GM12878 (cell line): ENCODE measurements around the gene CXCL12. TPM values are rescaled to one million over a fixed set of nuclear protein-coding genes. Genes with fewer than 3 reads are reported as not detected.

Experiments
- ATAC-seq: fragments of 200-7000 bp; cut with Tn5 transposase; 3 replicates; pipeline ENCODE4 v1.9.1; 2020; ENCODE audit warnings: mild to moderate bottlenecking, moderate library complexity
- BruUV-seq: library from RNA; stranded (reverse); fragments of 400-500 nt; replicated peaks from 2 replicates; lab custom pipeline; 2021; lab: Mats Ljungman, UMichigan
- CTCF ChIA-PET: fragments of 300-600 bp; sonication (Branson Sonifier 250); formaldehyde crosslinking; extraction: SDS; loops from one replicate; lab custom pipeline; 2021; ENCODE audit warnings: inconsistent platforms; lab: Yijun Ruan, JAX
- POLR2A ChIA-PET: fragments of 350-600 bp; formaldehyde crosslinking; extraction: SDS; loops from one replicate; lab custom pipeline; 2021; ENCODE audit warnings: inconsistent platforms; lab: Charles Lee
- RAD21 ChIA-PET: fragments of 300-600 bp; sonication (Branson Sonifier 250); formaldehyde crosslinking; loops from one replicate; lab custom pipeline; 2023; ENCODE audit warnings: antibody characterized with exemption; ENCODE audit not compliant: unreplicated experiment; lab: Charles Lee
- SMC1A ChIA-PET: fragments of 300-600 bp; sonication (Branson Sonifier 250); formaldehyde crosslinking; loops from one replicate; lab custom pipeline; 2023; ENCODE audit not compliant: unreplicated experiment, uncharacterized antibody; lab: Charles Lee
- DNase-seq: peaks from one replicate; pipeline ENCODE4 v3.0.0-alpha.2; 2011; ENCODE audit warnings: low read depth, low spot score
- FAIRE-seq: peaks from 3 replicates; lab custom pipeline; 2011; peaks lifted over from hg19 to GRCh38; lab: Jason Lieb, UNC
- H2AFZ ChIP-seq: 2 replicates; pipeline ENCODE4 v1.6.0; 2011; ENCODE audit warnings: low read depth, low read length, control low read depth; ENCODE audit not compliant: control insufficient read depth
- H3K27ac ChIP-seq: 2 replicates; pipeline ENCODE4 v1.5.1; 2011; ENCODE audit warnings: control low read depth; ENCODE audit not compliant: control insufficient read depth, insufficient read depth
- H3K27me3 ChIP-seq, 2 experiments: replicated peaks in 1 of 2; 2 replicates each; pipeline versions ENCODE4 v1.6.0 to v1.6.1; 2011; ENCODE audit warnings: low read length in 1 of 2; ENCODE audit not compliant: control insufficient read depth in 2 of 2, insufficient read depth in 2 of 2
- H3K36me3 ChIP-seq, 2 experiments: 2 replicates each; pipeline ENCODE4 v1.5.1; 2011; ENCODE audit warnings: low read length in 1 of 2; ENCODE audit not compliant: control insufficient read depth in 2 of 2, insufficient read depth in 2 of 2
- H3K4me1 ChIP-seq: 2 replicates; pipeline ENCODE4 v1.6.1; 2011; ENCODE audit warnings: mild to moderate bottlenecking, low read length, moderate library complexity, mixed read lengths; ENCODE audit not compliant: control insufficient read depth, insufficient read depth
- H3K4me2 ChIP-seq: 2 replicates; pipeline ENCODE4 v1.6.0; 2011; ENCODE audit warnings: control low read depth; ENCODE audit not compliant: control insufficient read depth, insufficient read depth
- H3K4me3 ChIP-seq: fragments of 200-600 bp; sonication (generic); 2 replicates; pipeline ENCODE4 v1.5.1; 2016
- H3K79me2 ChIP-seq: 2 replicates; pipeline ENCODE4 v1.6.0; 2011; ENCODE audit warnings: low read length; ENCODE audit not compliant: control insufficient read depth, insufficient read depth
- H3K9ac ChIP-seq: 2 replicates; pipeline ENCODE4 v1.8.0; 2011; ENCODE audit warnings: low read length, control low read depth, mixed read lengths; ENCODE audit not compliant: control insufficient read depth, insufficient read depth
- H3K9me3 ChIP-seq: replicated peaks from 3 replicates; pipeline ENCODE4 v1.5.1; 2011; ENCODE audit warnings: mild to moderate bottlenecking, low read length; ENCODE audit not compliant: control insufficient read depth, insufficient read depth
- H4K20me1 ChIP-seq: 2 replicates; pipeline ENCODE4 v1.6.0; 2011; ENCODE audit not compliant: control insufficient read depth, insufficient read depth
- GATAD2B ChIP-seq: fragments of 450-650 bp; conservative IDR thresholded peaks from 2 replicates; pipeline ENCODE4 v1.6.1; 2017; ENCODE audit warnings: low read depth, mild to moderate bottlenecking, moderate library complexity
- POLR2AphosphoS2 ChIP-seq: IDR thresholded peaks from 2 replicates; pipeline ENCODE4 v1.6.1; 2011; ENCODE audit warnings: low read depth, mild to moderate bottlenecking, low read length, improper control_type of control experiment, moderate library complexity
- RAD21 ChIP-seq: IDR thresholded peaks from 2 replicates; pipeline ENCODE4 v1.6.1; 2011; ENCODE audit warnings: mild to moderate bottlenecking, low read depth, low read length, moderate library complexity; ENCODE audit not compliant: insufficient read depth
- SMC3 ChIP-seq: IDR thresholded peaks from 2 replicates; pipeline ENCODE4 v1.6.1; 2011; ENCODE audit warnings: low read length, improper control_type of control experiment, borderline replicate concordance
- SPI1 ChIP-seq: IDR thresholded peaks from 2 replicates; pipeline ENCODE4 v1.6.1; 2011; ENCODE audit warnings: low read depth, mild to moderate bottlenecking, low read length, moderate library complexity, borderline replicate concordance; ENCODE audit not compliant: insufficient read depth
- SREBF2 ChIP-seq: IDR thresholded peaks from 2 replicates; pipeline ENCODE4 v1.6.1; 2012; ENCODE audit warnings: mild to moderate bottlenecking, low read length
- STAT1 ChIP-seq: fragments of 450-650 bp; conservative IDR thresholded peaks from 2 replicates; pipeline ENCODE4 v1.6.1; 2014; ENCODE audit warnings: antibody characterized with exemption, mild to moderate bottlenecking
- YY1 ChIP-seq: IDR thresholded peaks from 2 replicates; pipeline ENCODE4 v1.6.1; 2011; ENCODE audit warnings: low read depth, mild to moderate bottlenecking, low read length
- ZNF217 ChIP-seq: fragments of 450-650 bp; IDR thresholded peaks from 2 replicates; pipeline ENCODE4 v1.6.1; 2017; ENCODE audit warnings: antibody characterized with exemption, mild to moderate bottlenecking
- WGBS: methylation state at CpG from one replicate; pipeline ENCODE4 v1.1.6; 2016; ENCODE audit warnings: low lambda C conversion rate; ENCODE audit not compliant: insufficient replicate concordance, insufficient coverage; ENCODE audit errors: missing lambda C conversion rate; 5-methylcytosine and 5-hydroxymethylcytosine counted together
- in situ Hi-C: fragments of 300-500 bp; cut with MboI; formaldehyde crosslinking; loops from 9 replicates; pipeline ENCODE4 v1.14.3; 2018; ENCODE audit warnings: mixed read lengths
- intact Hi-C: fragments of 100-400 bp; cut with micrococcal nuclease; formaldehyde crosslinking; loops from one replicate; pipeline ENCODE4 v1.14.2; 2022; ENCODE audit not compliant: unreplicated experiment
- polyA plus RNA-seq, 11 experiments: library from polyadenylated mRNA; depleted of rRNA in 4 of 11; unstranded in 6 of 11; stranded (reverse) in 5 of 11; fragments of >200 nt; fragmentation: Nextera tagmentation in 4 of 11; fragmentation: Illumina TruSeq in 1 of 11; extraction: Ambion mirVana in 4 of 11; extraction: Trizol in 1 of 11; gene quantifications; 1 replicate in 1 of 11; 2 replicates in 10 of 11; pipeline versions ENCODE4 v1.2.1 to v1.2.3, GENCODE V29; 2011 to 2016; ENCODE audit warnings: inconsistent platforms in 2 of 11, missing spikeins in 2 of 11, low read depth in 1 of 11
- total RNA-seq, 4 experiments: library from RNA; depleted of rRNA in 3 of 4; stranded (reverse); fragments of >200 nt in 3 of 4; fragmentation: Illumina TruSeq in 1 of 4; extraction: Trizol in 1 of 4; gene quantifications; 2 replicates each; pipeline versions ENCODE4 v1.2.1 to v1.2.3, GENCODE V29; 2013 to 2021
- TF ChIP-seq, protein P1 (sequence below): IDR thresholded peaks from 2 replicates; pipeline ENCODE4 v1.6.1; 2012; ENCODE audit warnings: low read length, inconsistent platforms
- TF ChIP-seq, protein P2 (sequence below): fragments of 150-350 bp; IDR thresholded peaks from 2 replicates; pipeline ENCODE4 v1.6.1; 2016; ENCODE audit warnings: low read depth, low read length
- TF ChIP-seq, protein P3 (sequence below): fragments of 450-650 bp; formaldehyde crosslinking; IDR thresholded peaks from 2 replicates; pipeline ENCODE4 v1.4.0; 2022; ENCODE audit warnings: mild to moderate bottlenecking, moderate library complexity
- TF ChIP-seq, protein P4 (sequence below), 3 experiments: IDR thresholded peaks in 2 of 3; conservative IDR thresholded peaks in 1 of 3; 2 replicates each; pipeline ENCODE4 v1.5.1; 2011; ENCODE audit warnings: low read depth in 3 of 3, low read length in 3 of 3, mild to moderate bottlenecking in 3 of 3, control low read depth in 2 of 3, moderate library complexity in 2 of 3, inconsistent platforms in 1 of 3, mixed read lengths in 1 of 3; ENCODE audit not compliant: control insufficient read depth in 2 of 3, insufficient read depth in 1 of 3; ENCODE audit errors: extremely low read depth in 1 of 3

Gene CXCL12
- total and polyA plus RNA-seq, 10 of the 15 experiments (the other 5 are each of a cell fraction or from before 2014, with no cell fraction given): 0.03 to 4.5 (median 0.53) TPM

DNA sequence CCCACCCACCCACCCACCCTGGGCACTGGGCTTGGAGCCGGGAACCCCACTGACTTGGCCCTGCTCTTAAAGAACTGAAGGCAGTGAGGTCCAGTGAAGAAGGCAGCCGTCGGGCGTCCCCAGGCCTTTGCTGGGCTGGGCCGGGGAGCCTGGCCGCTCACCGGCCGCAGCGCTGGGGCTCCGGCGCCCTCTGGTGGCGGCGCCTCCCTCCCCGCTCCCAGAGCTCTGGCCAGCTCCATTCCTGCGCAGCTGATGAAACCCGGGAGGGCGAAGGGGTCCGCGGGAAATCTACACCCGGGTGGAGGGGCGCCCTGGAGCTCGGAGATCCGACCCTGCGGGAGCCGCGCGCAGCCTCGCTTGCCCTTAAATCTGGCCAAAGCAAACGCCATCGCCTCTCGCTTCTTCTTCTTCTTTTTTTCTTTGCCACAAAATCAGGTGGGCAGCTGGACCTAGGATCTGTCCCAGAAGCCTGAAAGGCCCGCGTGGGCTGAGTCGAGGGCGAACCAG, 1.7 kb upstream of the CXCL12 start:
- peaks cover 0 to 2% of the 10 kb centered on the region in 2 experiments; a peak in 3 of 4 replicates for H3K27me3 ChIP-seq
- no peak overlapping the region for H3K4me3 ChIP-seq
- ChIA-PET POLR2A (no interaction called here), RAD21 (interaction anchor here (0.6 to 1.7 kb wide), 17 partner anchors 8 to 714 kb away, joined by 3 to 10 read pairs (median 4); no protein-coding TSS in a partner anchor), SMC1A (interaction anchor here (0.7 to 1.9 kb wide), 13 partner anchors 10 to 713 kb away, joined by 3 to 10 read pairs (median 3); no protein-coding TSS in a partner anchor), CTCF (interaction anchor here (0.6 to 2.6 kb wide), 22 partner anchors 10 to 716 kb away, joined by 3 to 32 read pairs (median 4); no protein-coding TSS in a partner anchor)
- no peak overlapping the region for H2AFZ ChIP-seq
- DNase-seq (no peak), ATAC-seq (peak; percentile 98), FAIRE-seq (no peak)
- intact Hi-C loops (loop anchor here (1.0 to 10.0 kb wide), 7 partner anchors 34 to 715 kb away; no protein-coding TSS in a partner anchor), in situ Hi-C loops (loop anchor here (5.0 to 25.0 kb wide), 2 partner anchors 476 to 714 kb away; no protein-coding TSS in a partner anchor)
- H4K20me1 ChIP-seq: no peaks in the 10 kb centered on the region
- H3K36me3 ChIP-seq: no peaks in the 10 kb centered on the region
- BruUV-seq: no TSS peak
- no peak overlapping the region for H3K4me2 ChIP-seq
- no peaks in the 10 kb centered on the region; the same call in 2 of the 3 replicates for H3K9me3 ChIP-seq
- no peaks in the 10 kb centered on the region for H3K4me1 ChIP-seq
- no peak overlapping the region for H3K27ac ChIP-seq
- no peaks in the 10 kb centered on the region for H3K79me2 ChIP-seq
- WGBS: 2% methylated on average over 32 of the region's 35 CpGs
- no peak overlapping the region for H3K9ac ChIP-seq
- TF ChIP-seq YY1: peak; percentile 64
- TF ChIP-seq GATAD2B: no peak
- no peak for TF ChIP-seq SPI1
- TF ChIP-seq, protein P1, sequence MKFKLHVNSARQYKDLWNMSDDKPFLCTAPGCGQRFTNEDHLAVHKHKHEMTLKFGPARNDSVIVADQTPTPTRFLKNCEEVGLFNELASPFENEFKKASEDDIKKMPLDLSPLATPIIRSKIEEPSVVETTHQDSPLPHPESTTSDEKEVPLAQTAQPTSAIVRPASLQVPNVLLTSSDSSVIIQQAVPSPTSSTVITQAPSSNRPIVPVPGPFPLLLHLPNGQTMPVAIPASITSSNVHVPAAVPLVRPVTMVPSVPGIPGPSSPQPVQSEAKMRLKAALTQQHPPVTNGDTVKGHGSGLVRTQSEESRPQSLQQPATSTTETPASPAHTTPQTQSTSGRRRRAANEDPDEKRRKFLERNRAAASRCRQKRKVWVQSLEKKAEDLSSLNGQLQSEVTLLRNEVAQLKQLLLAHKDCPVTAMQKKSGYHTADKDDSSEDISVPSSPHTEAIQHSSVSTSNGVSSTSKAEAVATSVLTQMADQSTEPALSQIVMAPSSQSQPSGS: no peak
- peak; percentile 90 for TF ChIP-seq RAD21
- TF ChIP-seq, protein P2, sequence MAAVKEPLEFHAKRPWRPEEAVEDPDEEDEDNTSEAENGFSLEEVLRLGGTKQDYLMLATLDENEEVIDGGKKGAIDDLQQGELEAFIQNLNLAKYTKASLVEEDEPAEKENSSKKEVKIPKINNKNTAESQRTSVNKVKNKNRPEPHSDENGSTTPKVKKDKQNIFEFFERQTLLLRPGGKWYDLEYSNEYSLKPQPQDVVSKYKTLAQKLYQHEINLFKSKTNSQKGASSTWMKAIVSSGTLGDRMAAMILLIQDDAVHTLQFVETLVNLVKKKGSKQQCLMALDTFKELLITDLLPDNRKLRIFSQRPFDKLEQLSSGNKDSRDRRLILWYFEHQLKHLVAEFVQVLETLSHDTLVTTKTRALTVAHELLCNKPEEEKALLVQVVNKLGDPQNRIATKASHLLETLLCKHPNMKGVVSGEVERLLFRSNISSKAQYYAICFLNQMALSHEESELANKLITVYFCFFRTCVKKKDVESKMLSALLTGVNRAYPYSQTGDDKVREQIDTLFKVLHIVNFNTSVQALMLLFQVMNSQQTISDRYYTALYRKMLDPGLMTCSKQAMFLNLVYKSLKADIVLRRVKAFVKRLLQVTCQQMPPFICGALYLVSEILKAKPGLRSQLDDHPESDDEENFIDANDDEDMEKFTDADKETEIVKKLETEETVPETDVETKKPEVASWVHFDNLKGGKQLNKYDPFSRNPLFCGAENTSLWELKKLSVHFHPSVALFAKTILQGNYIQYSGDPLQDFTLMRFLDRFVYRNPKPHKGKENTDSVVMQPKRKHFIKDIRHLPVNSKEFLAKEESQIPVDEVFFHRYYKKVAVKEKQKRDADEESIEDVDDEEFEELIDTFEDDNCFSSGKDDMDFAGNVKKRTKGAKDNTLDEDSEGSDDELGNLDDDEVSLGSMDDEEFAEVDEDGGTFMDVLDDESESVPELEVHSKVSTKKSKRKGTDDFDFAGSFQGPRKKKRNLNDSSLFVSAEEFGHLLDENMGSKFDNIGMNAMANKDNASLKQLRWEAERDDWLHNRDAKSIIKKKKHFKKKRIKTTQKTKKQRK: no peak
- no peak for TF ChIP-seq ZNF217
- TF ChIP-seq, protein P3, sequence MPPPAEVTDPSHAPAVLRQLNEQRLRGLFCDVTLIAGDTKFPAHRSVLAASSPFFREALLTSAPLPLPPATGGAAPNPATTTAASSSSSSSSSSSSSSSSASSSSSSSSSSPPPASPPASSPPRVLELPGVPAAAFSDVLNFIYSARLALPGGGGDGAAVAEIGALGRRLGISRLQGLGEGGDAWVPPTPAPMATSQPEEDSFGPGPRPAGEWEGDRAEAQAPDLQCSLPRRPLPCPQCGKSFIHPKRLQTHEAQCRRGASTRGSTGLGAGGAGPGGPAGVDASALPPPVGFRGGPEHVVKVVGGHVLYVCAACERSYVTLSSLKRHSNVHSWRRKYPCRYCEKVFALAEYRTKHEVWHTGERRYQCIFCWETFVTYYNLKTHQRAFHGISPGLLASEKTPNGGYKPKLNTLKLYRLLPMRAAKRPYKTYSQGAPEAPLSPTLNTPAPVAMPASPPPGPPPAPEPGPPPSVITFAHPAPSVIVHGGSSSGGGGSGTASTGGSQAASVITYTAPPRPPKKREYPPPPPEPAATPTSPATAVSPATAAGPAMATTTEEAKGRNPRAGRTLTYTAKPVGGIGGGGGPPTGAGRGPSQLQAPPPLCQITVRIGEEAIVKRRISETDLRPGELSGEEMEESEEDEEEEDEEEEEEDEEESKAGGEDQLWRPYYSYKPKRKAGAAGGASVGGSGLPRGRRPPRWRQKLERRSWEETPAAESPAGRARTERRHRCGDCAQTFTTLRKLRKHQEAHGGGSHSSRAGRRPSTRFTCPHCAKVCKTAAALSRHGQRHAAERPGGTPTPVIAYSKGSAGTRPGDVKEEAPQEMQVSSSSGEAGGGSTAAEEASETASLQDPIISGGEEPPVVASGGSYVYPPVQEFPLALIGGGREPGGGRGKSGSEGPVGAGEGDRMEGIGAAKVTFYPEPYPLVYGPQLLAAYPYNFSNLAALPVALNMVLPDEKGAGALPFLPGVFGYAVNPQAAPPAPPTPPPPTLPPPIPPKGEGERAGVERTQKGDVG (CRISPR knock-in tag): no peak
- no peak for TF ChIP-seq SREBF2
- TF ChIP-seq POLR2AphosphoS2: no peak
- TF ChIP-seq STAT1: no peak
- TF ChIP-seq, protein P4, sequence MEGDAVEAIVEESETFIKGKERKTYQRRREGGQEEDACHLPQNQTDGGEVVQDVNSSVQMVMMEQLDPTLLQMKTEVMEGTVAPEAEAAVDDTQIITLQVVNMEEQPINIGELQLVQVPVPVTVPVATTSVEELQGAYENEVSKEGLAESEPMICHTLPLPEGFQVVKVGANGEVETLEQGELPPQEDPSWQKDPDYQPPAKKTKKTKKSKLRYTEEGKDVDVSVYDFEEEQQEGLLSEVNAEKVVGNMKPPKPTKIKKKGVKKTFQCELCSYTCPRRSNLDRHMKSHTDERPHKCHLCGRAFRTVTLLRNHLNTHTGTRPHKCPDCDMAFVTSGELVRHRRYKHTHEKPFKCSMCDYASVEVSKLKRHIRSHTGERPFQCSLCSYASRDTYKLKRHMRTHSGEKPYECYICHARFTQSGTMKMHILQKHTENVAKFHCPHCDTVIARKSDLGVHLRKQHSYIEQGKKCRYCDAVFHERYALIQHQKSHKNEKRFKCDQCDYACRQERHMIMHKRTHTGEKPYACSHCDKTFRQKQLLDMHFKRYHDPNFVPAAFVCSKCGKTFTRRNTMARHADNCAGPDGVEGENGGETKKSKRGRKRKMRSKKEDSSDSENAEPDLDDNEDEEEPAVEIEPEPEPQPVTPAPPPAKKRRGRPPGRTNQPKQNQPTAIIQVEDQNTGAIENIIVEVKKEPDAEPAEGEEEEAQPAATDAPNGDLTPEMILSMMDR (IDR thresholded peaks at IDR 0.05 in 2 of 3, conservative IDR thresholded peaks at IDR 0.05 in 1 of 3; ENCODE audit: control insufficient read depth in 2 of 3, extremely low read depth in 1 of 3, insufficient read depth in 1 of 3, low read depth in 3 of 3, low read length in 3 of 3): peak; percentile 71 to 90 (median 89)
- TF ChIP-seq SMC3: peak; percentile 91
